Neural crest cell (in vitro differentiated cells): Measurements from ENCODE around the gene RPTOR. TPM values are rescaled to one million over a fixed set of nuclear protein-coding genes. Genes with fewer than 3 reads are reported as not detected.

ENCODE experiments used
- DNase-seq: peaks from one replicate; pipeline ENCODE4 v3.0.0; 2021; ENCODE audit warnings: low read depth, mixed read lengths, low spot score
- H3K27ac Mint-ChIP-seq: one replicate; pipeline ENCODE4 v1.8.0; 2021; ENCODE audit warnings: mild to moderate bottlenecking, mixed read lengths; ENCODE audit not compliant: unreplicated experiment
- H3K27me3 Mint-ChIP-seq: 2 replicates; pipeline ENCODE4 v1.8.0; 2021; ENCODE audit warnings: low read depth, mild to moderate bottlenecking, mixed read lengths
- H3K36me3 Mint-ChIP-seq: 2 replicates; pipeline ENCODE4 v1.8.0; 2021; ENCODE audit warnings: low read depth, mild to moderate bottlenecking, mixed read lengths
- H3K4me1 Mint-ChIP-seq: 2 replicates; pipeline ENCODE4 v1.8.0; 2021; ENCODE audit warnings: mixed read lengths
- H3K4me3 Mint-ChIP-seq: one replicate; pipeline ENCODE4 v1.8.0; 2021; ENCODE audit warnings: mild to moderate bottlenecking, mixed read lengths
- H3K9me3 Mint-ChIP-seq: 2 replicates; pipeline ENCODE4 v1.8.0; 2021; ENCODE audit warnings: mixed read lengths
- total RNA-seq: library from RNA; stranded (reverse); gene quantifications from 2 replicates; pipeline ENCODE4 v1.2.1, GENCODE V29; 2021
- TF ChIP-seq, protein P1 (sequence below): fragments of 200-600 bp; sonication (generic); conservative IDR thresholded peaks from 2 replicates; pipeline ENCODE4 v1.5.0; 2021; ENCODE audit warnings: antibody characterized with exemption, mild to moderate bottlenecking

RPTOR gene
- total RNA-seq, 1 donor from 2014 or later, result 41.1 TPM

DNA sequence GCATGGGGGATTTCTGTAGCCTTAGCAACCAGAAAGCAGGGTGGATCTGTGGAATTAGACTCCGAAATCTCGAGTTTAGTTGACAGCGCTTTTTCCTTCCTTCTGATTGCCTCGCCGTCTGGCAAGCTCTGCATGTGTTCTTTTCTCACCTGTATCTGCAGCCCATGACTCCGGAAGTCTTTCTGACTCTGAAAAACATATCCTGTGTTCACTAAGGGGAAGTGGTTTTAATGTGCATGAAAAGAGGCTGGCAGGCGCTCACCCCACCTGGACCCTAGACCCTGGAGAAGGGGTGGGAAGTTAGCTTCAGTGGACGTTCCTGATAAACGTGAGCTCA is 158.5 kb downstream of the RPTOR start:
- peaks cover 13% of the 10 kb centered on the region for H3K9me3 Mint-ChIP-seq
- no peak for DNase-seq
- no peak overlapping the region for H3K4me3 Mint-ChIP-seq
- peaks cover 11% of the 10 kb centered on the region for H3K36me3 Mint-ChIP-seq
- TF ChIP-seq, protein P1, sequence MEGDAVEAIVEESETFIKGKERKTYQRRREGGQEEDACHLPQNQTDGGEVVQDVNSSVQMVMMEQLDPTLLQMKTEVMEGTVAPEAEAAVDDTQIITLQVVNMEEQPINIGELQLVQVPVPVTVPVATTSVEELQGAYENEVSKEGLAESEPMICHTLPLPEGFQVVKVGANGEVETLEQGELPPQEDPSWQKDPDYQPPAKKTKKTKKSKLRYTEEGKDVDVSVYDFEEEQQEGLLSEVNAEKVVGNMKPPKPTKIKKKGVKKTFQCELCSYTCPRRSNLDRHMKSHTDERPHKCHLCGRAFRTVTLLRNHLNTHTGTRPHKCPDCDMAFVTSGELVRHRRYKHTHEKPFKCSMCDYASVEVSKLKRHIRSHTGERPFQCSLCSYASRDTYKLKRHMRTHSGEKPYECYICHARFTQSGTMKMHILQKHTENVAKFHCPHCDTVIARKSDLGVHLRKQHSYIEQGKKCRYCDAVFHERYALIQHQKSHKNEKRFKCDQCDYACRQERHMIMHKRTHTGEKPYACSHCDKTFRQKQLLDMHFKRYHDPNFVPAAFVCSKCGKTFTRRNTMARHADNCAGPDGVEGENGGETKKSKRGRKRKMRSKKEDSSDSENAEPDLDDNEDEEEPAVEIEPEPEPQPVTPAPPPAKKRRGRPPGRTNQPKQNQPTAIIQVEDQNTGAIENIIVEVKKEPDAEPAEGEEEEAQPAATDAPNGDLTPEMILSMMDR, result no peak
- no peaks in the 10 kb centered on the region for H3K27me3 Mint-ChIP-seq
- H3K27ac Mint-ChIP-seq, result no peak overlapping the region
- peaks cover 46% of the 10 kb centered on the region for H3K4me1 Mint-ChIP-seq

DNA sequence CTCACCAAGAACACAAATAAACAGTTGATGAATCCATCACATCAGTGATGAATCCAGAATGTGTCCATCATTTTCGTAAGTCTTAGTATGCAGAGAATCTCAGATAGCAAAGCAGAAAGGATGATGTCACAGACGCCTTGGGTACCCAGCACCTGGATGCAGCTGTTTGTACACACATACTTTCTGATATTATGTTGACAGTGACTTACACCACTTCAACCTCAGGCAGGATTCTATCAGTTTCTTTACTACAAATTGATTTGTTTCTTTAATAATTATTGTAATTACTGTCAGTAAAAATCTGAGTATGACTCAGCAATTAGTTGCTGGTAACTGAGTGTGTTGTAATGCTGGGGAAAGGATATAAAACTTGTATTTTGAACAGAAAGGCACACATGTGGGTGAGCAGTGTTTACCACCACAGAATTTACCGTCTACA is 159.8 kb downstream of the RPTOR start:
- Mint-ChIP-seq H3K4me3 (no peak overlapping the region), H3K9me3 (peaks cover 10% of the 10 kb centered on the region), H3K27ac (no peak overlapping the region), H3K36me3 (peaks cover 11% of the 10 kb centered on the region), H3K27me3 (no peaks in the 10 kb centered on the region), H3K4me1 (peaks cover 36% of the 10 kb centered on the region)
- no peak for DNase-seq
- TF ChIP-seq, protein P1, result no peak

DNA sequence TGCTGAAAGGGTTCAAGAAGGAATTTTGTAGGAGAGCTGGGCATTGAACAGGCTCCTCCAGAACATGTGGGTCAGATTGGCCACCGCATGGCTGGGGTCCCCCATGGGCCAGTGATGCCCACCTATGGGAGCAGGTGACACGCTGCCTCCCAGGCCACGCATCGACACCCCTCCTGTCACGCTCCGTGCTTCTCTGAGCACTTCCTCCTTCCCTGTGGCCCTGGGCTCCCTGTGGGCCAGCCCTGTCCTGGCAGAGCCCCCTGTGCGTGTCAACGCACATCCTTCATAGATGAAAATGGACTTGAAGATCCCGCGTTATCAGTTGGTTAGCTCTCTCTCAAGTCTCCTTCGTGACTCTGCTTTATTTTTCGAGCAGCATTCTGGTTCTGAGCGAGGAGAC is 160.3 kb downstream of the RPTOR start:
- no peaks in the 10 kb centered on the region for H3K27me3 Mint-ChIP-seq
- DNase-seq, result no peak
- TF ChIP-seq, protein P1, result no peak
- H3K27ac Mint-ChIP-seq, result no peak overlapping the region
- H3K4me3 Mint-ChIP-seq, result no peak overlapping the region
- peaks cover 13% of the 10 kb centered on the region for H3K36me3 Mint-ChIP-seq
- peaks cover 8% of the 10 kb centered on the region for H3K9me3 Mint-ChIP-seq
- peaks cover 33% of the 10 kb centered on the region for H3K4me1 Mint-ChIP-seq

DNA sequence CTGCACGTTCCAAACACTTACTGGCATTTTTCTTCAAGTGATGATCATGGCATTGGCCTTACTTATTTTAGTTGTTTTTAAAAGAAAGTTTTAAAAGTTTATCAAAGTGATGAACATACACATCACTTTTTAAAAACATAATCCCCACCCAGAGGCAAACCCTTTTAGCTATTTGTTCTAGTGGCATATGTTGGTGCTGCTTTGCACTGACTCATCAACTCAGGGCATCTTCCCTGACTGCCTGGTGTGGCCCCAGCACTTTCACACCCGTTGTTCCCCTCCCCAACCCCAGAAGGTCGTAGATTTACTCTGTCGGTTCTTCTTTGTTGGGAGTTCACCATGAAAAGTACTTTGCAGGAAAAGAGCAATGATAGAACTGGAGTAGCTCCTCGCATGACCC is 161.3 kb downstream of the RPTOR start:
- H3K27ac Mint-ChIP-seq, result no peak overlapping the region
- no peaks in the 10 kb centered on the region for H3K9me3 Mint-ChIP-seq
- H3K4me3 Mint-ChIP-seq, result no peak overlapping the region
- no peaks in the 10 kb centered on the region for H3K27me3 Mint-ChIP-seq
- peaks cover 39% of the 10 kb centered on the region for H3K4me1 Mint-ChIP-seq
- peaks cover 8% of the 10 kb centered on the region for H3K36me3 Mint-ChIP-seq
- no peak for DNase-seq
- TF ChIP-seq, protein P1, result no peak

DNA sequence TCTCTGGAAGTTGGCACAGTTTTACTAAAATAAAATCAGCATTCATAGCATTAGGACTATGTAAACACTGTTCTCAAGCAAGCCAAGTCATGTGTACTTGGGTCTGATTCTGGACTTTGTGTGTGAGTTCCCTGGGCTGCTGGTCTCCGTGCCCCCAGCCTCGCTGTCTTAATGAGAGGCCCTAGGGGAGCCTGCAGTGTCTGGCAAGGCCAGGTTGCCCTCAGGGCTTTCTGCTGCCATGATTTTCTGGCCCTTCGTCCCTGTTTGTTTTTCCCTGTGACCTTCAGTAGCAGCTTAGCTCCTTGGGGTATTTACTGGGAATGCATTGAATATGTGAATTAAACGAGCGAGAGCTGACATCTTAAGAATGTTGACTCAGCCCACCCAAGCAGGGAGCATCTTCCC is 161.8 kb downstream of the RPTOR start:
- DNase-seq, result no peak
- H3K9me3 Mint-ChIP-seq, result no peaks in the 10 kb centered on the region
- no peak overlapping the region for H3K4me3 Mint-ChIP-seq
- TF ChIP-seq, protein P1, result no peak
- H3K27ac Mint-ChIP-seq, result no peak overlapping the region
- peaks cover 44% of the 10 kb centered on the region for H3K4me1 Mint-ChIP-seq
- H3K27me3 Mint-ChIP-seq, result no peaks in the 10 kb centered on the region
- H3K36me3 Mint-ChIP-seq, result peaks cover 8% of the 10 kb centered on the region

DNA sequence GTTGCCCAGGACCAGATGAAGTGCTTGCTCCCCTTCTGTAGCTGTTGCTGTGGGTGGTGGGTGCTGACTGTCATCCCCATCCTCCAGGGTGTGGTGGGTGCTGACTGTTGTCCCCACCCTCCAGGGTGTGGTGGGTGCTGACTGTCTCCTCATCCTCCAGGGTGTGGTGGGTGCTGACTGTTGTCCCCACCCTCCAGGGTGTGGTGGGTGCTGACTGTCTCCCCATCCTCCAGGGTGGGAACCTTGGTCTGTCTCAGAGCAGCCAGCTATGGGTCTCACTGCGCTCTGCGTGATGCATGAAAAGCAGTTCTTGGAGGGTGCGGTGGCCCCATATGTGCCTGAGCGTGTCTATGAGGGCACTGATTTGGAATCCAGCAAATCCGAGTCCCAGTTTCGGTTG is 163.8 kb downstream of the RPTOR start:
- TF ChIP-seq, protein P1, result no peak
- no peak overlapping the region for H3K27ac Mint-ChIP-seq

More for the DNA sequence above, 163.8 kb downstream of the RPTOR start:
- Mint-ChIP-seq H3K9me3 (no peaks in the 10 kb centered on the region), H3K4me3 (no peak overlapping the region), H3K27me3 (no peaks in the 10 kb centered on the region), H3K4me1 (peaks cover 42% of the 10 kb centered on the region), H3K36me3 (peaks cover 7% of the 10 kb centered on the region)
- DNase-seq, result no peak
